ENCODE data around the gene CRB3.
"Not testable (repeated sequence)": the region's sequence is repeated elsewhere in the genome, so short reads cannot be mapped to it uniquely, and the experiment has no call there.

The CRB3 gene

GRCh38 chr19:6464070-6464873 lies at the start of gene CRB3:
CRB3 (plus strand) TSS chr19:6464271; CDS start chr19:6464702, 431 bp downstream.
- peak; percentile 36 for DNase-seq

- no peak for DNase-seq
Observed at GRCh38 chr19:6414793-6415590, 49.1 kb upstream of the CRB3 start.

DNA sequence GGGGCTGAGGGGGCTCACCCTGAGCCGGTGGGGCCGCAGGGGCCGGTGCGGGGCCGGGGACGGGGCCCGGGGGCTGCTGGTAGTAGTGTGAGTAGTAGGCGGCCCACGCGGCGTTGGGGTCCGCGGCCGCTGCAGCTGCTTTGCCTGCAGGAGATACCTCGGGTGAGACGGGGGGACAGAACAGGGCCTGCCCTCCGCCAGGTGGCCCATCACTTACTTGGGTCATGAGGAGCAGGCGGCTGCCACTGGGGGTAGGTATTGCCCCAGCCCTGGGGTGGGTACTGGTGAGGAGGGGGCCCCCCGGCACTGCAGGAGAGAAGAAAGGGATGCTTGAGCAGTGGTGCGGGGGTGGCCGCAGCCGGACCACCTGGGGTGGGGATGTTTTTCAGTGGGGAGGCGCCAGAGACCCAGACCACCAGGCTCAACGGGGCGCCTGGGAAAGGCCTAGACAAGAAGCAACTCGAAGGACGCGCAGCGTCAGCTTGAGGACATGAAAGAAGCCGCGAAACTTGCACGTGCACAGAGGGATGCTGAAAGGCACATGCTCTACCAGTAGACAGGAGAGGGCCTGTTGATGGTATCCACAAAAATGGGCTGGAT lies 48.4 kb upstream of the CRB3 start:
- DNase-seq, result no peak

- no peak for DNase-seq
Observed at GRCh38 chr19:6416658-6417405, 47.2 kb upstream of the CRB3 start.

- no peak for DNase-seq
Observed at GRCh38 chr19:6417713-6418561, 46.1 kb upstream of the CRB3 start.

DNA sequence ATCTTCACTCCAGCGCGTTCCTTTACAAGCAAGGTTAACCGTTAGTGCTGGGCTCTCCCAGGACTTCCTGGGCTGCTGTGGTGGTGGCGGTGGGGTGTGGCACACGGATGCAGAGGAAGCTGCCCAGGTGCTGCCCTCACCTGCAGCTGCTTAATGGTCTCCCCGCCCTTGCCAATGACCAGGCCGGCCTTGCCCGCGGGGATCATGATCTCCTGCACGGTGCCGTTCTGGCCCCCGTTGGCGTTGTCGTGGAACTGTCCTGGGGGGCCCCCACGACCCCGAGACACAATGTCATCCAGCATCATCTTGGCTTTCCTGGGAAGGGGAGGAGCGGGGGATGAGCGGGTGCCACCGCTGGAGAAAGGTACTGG lies 45.5 kb upstream of the CRB3 start:
- DNase-seq, result no peak

GRCh38 chr19:6421075-6422014 lies 42.7 kb upstream of the CRB3 start:
- no peak for DNase-seq

GRCh38 chr19:6423499-6424194 lies 40.4 kb upstream of the CRB3 start:
- DNase-seq, result peak; percentile 67

DNA sequence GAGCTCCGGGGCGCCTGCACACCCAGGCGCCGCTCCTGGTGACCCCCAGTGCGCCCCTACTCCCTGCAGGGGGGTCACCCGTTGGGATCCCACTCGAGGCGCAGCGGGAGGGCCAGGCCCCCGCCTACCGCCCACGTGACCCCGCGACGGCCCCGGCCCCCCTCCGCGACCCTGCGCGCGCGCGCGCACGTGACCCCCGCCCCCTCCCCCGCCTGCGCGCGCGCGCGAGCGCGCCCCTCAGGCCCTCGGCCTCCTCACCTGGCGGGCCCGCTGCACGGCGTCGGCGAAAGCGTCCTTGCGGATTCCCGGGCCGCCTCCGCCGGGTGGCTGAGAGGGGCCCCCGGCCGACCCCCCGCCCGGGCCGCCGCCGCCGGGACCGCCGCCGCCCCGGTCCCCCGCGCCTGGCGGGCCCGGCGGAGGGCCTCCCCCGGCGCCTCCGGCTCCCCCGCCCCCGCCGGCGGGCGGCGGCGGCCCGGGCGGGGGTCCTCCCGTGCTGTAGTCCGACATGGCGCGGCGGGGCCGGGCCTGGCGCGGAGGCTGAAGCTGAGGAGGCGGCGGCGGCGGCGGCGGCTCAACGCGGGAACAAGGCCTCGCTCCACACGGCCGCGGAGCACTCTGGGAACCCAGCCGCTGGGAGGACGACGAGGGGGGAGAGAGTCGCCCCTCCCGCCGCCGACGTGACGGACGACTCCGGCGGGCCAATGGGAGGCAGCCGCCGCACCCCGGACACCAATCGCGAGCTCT lies 39.7 kb upstream of the CRB3 start, which contains the start of gene KHSRP:
Gene KHSRP (minus strand): TSS at position 617 of the 744 bp plus-strand sequence. CDS start 110 bp downstream, at position 507.
- DNase-seq, result peak; percentile 52

- DNase-seq, result peak; percentile 100
Observed at GRCh38 chr19:6424939-6425731, 38.9 kb upstream of the CRB3 start.

- DNase-seq, result peak; percentile 28
Observed at GRCh38 chr19:6425732-6426620, 38.1 kb upstream of the CRB3 start.

GRCh38 chr19:6427131-6427530 lies 36.9 kb upstream of the CRB3 start:
- DNase-seq, result no peak

GRCh38 chr19:6428692-6429418 lies 35.2 kb upstream of the CRB3 start:
- DNase-seq, result not testable (repeated sequence)

GRCh38 chr19:6429419-6430221 lies 34.5 kb upstream of the CRB3 start:
- no peak for DNase-seq

DNA sequence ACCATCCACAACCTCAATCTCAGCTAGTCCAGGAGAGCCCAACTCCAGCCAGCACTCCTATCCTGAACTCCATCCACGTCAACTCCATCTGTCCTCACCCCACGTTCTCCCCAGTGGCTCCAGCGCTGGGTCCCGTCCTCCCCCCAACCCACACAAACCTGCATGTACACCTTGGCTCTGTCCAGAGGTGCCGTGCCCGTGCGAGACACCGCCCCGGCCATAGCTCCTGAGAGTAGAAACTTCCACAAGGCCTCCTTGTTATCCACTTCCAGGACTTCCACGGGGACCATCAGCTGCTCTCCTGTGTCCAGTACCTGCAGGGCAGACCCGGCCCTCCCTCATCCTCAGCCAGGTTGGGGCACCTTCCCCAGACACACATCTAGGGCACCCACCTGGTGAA lies 32.2 kb upstream of the CRB3 start:
- DNase-seq, result no peak

DNA sequence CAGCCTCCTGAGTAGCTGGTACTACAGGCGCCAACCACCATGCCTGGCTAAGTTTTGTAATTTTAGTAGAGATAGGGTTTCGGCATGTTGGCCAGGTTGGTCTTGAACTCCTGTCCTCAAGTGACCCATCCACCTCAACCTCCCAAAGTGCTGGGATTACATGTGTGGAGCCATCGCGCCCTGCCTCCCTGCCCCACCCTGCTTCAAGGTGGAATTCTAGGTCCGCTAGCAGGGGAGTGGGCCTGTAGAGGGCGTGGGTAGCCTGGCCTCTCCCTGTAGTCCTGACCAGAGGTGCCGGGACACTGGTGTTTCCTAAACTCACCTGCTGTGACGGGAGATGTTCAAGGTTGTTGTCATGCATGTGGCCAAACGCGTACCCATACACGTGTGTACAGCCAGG lies 30.9 kb upstream of the CRB3 start:
- DNase-seq, result no peak

Data from stimulated activated CD4-positive, alpha-beta T cell treated with anti-CD3 and anti-CD28 coated beads, Interleukin-15, amount 100 ng/mL, for 24 hours (primary cell).